HepG2 (cell line): ENCODE data around the gene RBP5. TPM values are rescaled to one million over a fixed set of nuclear protein-coding genes. Genes with fewer than 3 reads are reported as not detected.

Experiments
- ATAC-seq: fragments of 200-7000 bp; cut with Tn5 transposase; 3 replicates; pipeline ENCODE4 v1.9.1; 2020; ENCODE audit warnings: mild to moderate bottlenecking, moderate library complexity
- BruUV-seq: library from RNA; stranded (reverse); fragments of 400-500 nt; replicated peaks from 2 replicates; lab custom pipeline; 2021; lab: Mats Ljungman, UMichigan
- CTCF ChIA-PET: fragments of 300-600 bp; formaldehyde crosslinking; extraction: SDS; loops from one replicate; lab custom pipeline; 2021; ENCODE audit warnings: low total read pairs, inconsistent platforms, low intra/inter-chr PET ratio; lab: Yijun Ruan, JAX
- POLR2A ChIA-PET: fragments of 350-600 bp; sonication (Branson Sonifier 250); formaldehyde crosslinking; loops from one replicate; lab custom pipeline; 2020; ENCODE audit warnings: antibody characterized with exemption, inconsistent platforms; lab: Yijun Ruan, JAX
- DNase-seq: peaks from one replicate; pipeline ENCODE4 v3.0.0-alpha.2; 2015; ENCODE audit warnings: low spot score
- FAIRE-seq: peaks from 3 replicates; lab custom pipeline; 2011; peaks lifted over from hg19 to GRCh38; lab: Jason Lieb, UNC
- H2AFZ ChIP-seq: one replicate; pipeline ENCODE4 v1.6.1; 2011; ENCODE audit warnings: low read length, inconsistent platforms
- H3K27ac ChIP-seq: fragments of 300-600 bp; 3 replicates; pipeline ENCODE4 v1.8.0; 2011; ENCODE audit warnings: mixed run types, mild to moderate bottlenecking, mixed read lengths, low read length, inconsistent platforms; ENCODE audit not compliant: insufficient read depth; ENCODE audit errors: extremely low read length
- H3K27me3 ChIP-seq, 2 experiments: fragments of 200-600 bp in 1 of 2; 2 replicates in 1 of 2; 3 replicates in 1 of 2; pipeline versions ENCODE4 v1.6.0 to v1.8.0; 2011; ENCODE audit warnings: low read length in 2 of 2, mild to moderate bottlenecking in 2 of 2, moderate library complexity in 2 of 2, inconsistent platforms in 1 of 2; ENCODE audit not compliant: insufficient read depth in 2 of 2, control insufficient read depth in 1 of 2
- H3K36me3 ChIP-seq, 2 experiments: fragments of 200-600 bp in 1 of 2; replicated peaks in 1 of 2; 2 replicates in 1 of 2; 3 replicates in 1 of 2; pipeline versions ENCODE4 v1.5.1 to v1.8.0; 2011; ENCODE audit warnings: low read length in 2 of 2, inconsistent platforms in 1 of 2; ENCODE audit not compliant: insufficient read depth in 2 of 2, control insufficient read depth in 1 of 2
- H3K4me1 ChIP-seq: 2 replicates; pipeline ENCODE4 v1.5.1; 2012; ENCODE audit warnings: low read length, inconsistent platforms; ENCODE audit not compliant: insufficient read depth
- H3K4me2 ChIP-seq: 2 replicates; pipeline ENCODE4 v1.6.0; 2011; ENCODE audit warnings: low read depth, low read length, inconsistent platforms
- H3K4me3 ChIP-seq, 3 experiments: fragments of 200-600 bp in 1 of 3; sonication (generic), shearing (Covaris generic) in 1 of 3; replicated peaks in 1 of 3; 2 replicates each; pipeline ENCODE4 v1.5.1; 2011 to 2016; ENCODE audit warnings: low read length in 3 of 3, inconsistent platforms in 2 of 3, low read depth in 2 of 3, mild to moderate bottlenecking in 2 of 3, control low read depth in 1 of 3, mixed read lengths in 1 of 3; ENCODE audit not compliant: insufficient read depth in 1 of 3
- H3K79me2 ChIP-seq: one replicate; pipeline ENCODE4 v1.6.1; 2011; ENCODE audit warnings: low read length, inconsistent platforms; ENCODE audit not compliant: insufficient read depth
- H3K9ac ChIP-seq: 2 replicates; pipeline ENCODE4 v1.6.0; 2011; ENCODE audit warnings: mild to moderate bottlenecking, low read depth, low read length, inconsistent platforms; ENCODE audit not compliant: insufficient read depth
- H3K9me3 ChIP-seq: 2 replicates; pipeline ENCODE4 v1.5.1; 2012; ENCODE audit warnings: mild to moderate bottlenecking, low read length
- H4K20me1 ChIP-seq: 2 replicates; pipeline ENCODE4 v1.6.0; 2011; ENCODE audit warnings: inconsistent platforms, mild to moderate bottlenecking, low read length, moderate library complexity; ENCODE audit not compliant: insufficient read depth
- CEBPB ChIP-seq: IDR thresholded peaks from 2 replicates; pipeline ENCODE4 v1.6.1; 2011; ENCODE audit warnings: low read depth, low read length, improper control_type of control experiment, borderline replicate concordance
- DRAP1 ChIP-seq: IDR thresholded peaks from 2 replicates; pipeline ENCODE4 v1.6.1; 2016; ENCODE audit warnings: missing genetic modification reagents, missing compliant biosample characterization
- HNF1A ChIP-seq, 2 experiments: sonication (generic) in 1 of 2; formaldehyde crosslinking in 1 of 2; IDR thresholded peaks; 2 replicates each; pipeline versions ENCODE4 v1.4.0 to v1.6.1; 2016 to 2020; ENCODE audit warnings: borderline replicate concordance in 1 of 2, low read depth in 1 of 2, mild to moderate bottlenecking in 1 of 2, missing genetic modification reagents in 1 of 2
- ZBTB8A ChIP-seq: sonication (generic); formaldehyde crosslinking; IDR thresholded peaks from 2 replicates; pipeline ENCODE4 v1.4.0; 2020; ENCODE audit warnings: mild to moderate bottlenecking, low read depth, missing genetic modification reagents, borderline replicate concordance
- ZNF772 ChIP-seq: sonication (generic); formaldehyde crosslinking; IDR thresholded peaks from 2 replicates; pipeline ENCODE4 v1.5.0; 2020; ENCODE audit warnings: mild to moderate bottlenecking, missing genetic modification reagents
- ZUFSP ChIP-seq: sonication (generic); formaldehyde crosslinking; IDR thresholded peaks from 2 replicates; pipeline ENCODE4 v1.9.0; 2021; ENCODE audit warnings: missing genetic modification reagents, mild to moderate bottlenecking, borderline replicate concordance
- WGBS: methylation state at CpG from one replicate; pipeline ENCODE4 v1.1.6; 2017; ENCODE audit warnings: low lambda C conversion rate; 5-methylcytosine and 5-hydroxymethylcytosine counted together
- in situ Hi-C: cut with HindIII; loops from 2 replicates; pipeline ENCODE4 v1.10.0; 2017; ENCODE audit warnings: low pct_unique_long_range_greater_than_20kb; ENCODE audit not compliant: extremely low pct_ligation_motif_present
- intact Hi-C: fragments of 100-400 bp; cut with micrococcal nuclease; formaldehyde crosslinking; loops from one replicate; pipeline ENCODE4 v1.10.0; 2022; ENCODE audit not compliant: unreplicated experiment
- polyA plus RNA-seq, 8 experiments: library from polyadenylated mRNA; depleted of rRNA in 3 of 8; stranded (reverse) in 7 of 8; unstranded in 1 of 8; fragments of >200 nt; fragmentation: Illumina TruSeq in 4 of 8; extraction: Trizol in 4 of 8; gene quantifications; 2 replicates each; pipeline versions ENCODE4 v1.2.1 to v1.2.3, GENCODE V29; 2011 to 2016; ENCODE audit warnings: low read depth in 4 of 8, missing spikeins in 1 of 8, mixed read lengths in 1 of 8; ENCODE audit not compliant: insufficient read depth in 1 of 8
- total RNA-seq, 5 experiments: library from RNA; depleted of rRNA; stranded (reverse); fragments of >200 nt; fragmentation: Illumina TruSeq; extraction: Trizol; gene quantifications; 2 replicates each; pipeline ENCODE4 v1.2.3, GENCODE V29; 2016; ENCODE audit warnings: low read depth in 1 of 5
- TF ChIP-seq, protein P1 (sequence below): IDR thresholded peaks from 2 replicates; pipeline ENCODE4 v1.4.0; 2020; ENCODE audit warnings: mild to moderate bottlenecking, missing genetic modification reagents
- TF ChIP-seq, protein P2 (sequence below): sonication (generic); formaldehyde crosslinking; IDR thresholded peaks from 2 replicates; pipeline ENCODE4 v1.8.1; 2023; ENCODE audit warnings: missing genetic modification reagents, inconsistent platforms, borderline replicate concordance

Gene RBP5
- total and polyA plus RNA-seq, 2 of the 13 experiments (the other 11 are each of a cell fraction or from before 2014, with no cell fraction given) = 13.8 to 19.8 TPM

GRCh38 chr12:7130701-7131501, 2.2 kb upstream of the RBP5 start:
- Histone ChIP-seq H3K4me2 (peak overlapping the region; percentile 96), H2AFZ (no peak overlapping the region), H3K27ac (peak overlapping the region; percentile 92), H3K4me1 (peaks cover 52% of the 10 kb centered on the region), H3K27me3 (no peaks in the 10 kb centered on the region; a peak in 1 of 5 replicates), H3K36me3 (peaks cover 8 to 30% of the 10 kb centered on the region in 2 experiments; a peak in 4 of 5 replicates), H3K9me3 (no peaks in the 10 kb centered on the region), H4K20me1 (peaks cover 12% of the 10 kb centered on the region), H3K79me2 (peaks cover 27% of the 10 kb centered on the region), H3K9ac (peak overlapping the region; percentile 75), H3K4me3 (peak overlapping the region; percentile 76 to 92 (median 88))
- DNase-seq = no peak
- WGBS = 3% methylated on average over 26 of the region's 32 CpGs
- CTCF ChIA-PET = no interaction called here
- POLR2A ChIA-PET = interaction anchor here (0.7 to 2.1 kb wide), 6 partner anchors 8 to 187 kb away, joined by 3 to 8 read pairs (median 6); partner anchors contain the start of genes C12orf57 and RNU7-1
- no TSS peak for BruUV-seq
- in situ Hi-C loops (loop anchor here (5.0 kb wide), 1 partner anchor 56 kb away; the partner anchor contains the start of gene PEX5), intact Hi-C loops (loop anchor here (1.0 kb wide), 1 partner anchor 71 kb away; the partner anchor contains the start of gene C1S)
- peak; percentile 59 for FAIRE-seq
- peak; percentile 56 for ATAC-seq
- TF ChIP-seq CEBPB (no peak), ZNF772 (CRISPR knock-in tag) (no peak; the same call in 1 of the 2 replicates), HNF1A (IDR thresholded peaks at IDR 0.05; ENCODE audit: low read depth) (no peak), HNF1A (CRISPR knock-in tag; IDR thresholded peaks at IDR 0.05; ENCODE audit: borderline replicate concordance) (0 out of 2 replicates have a peak, but pooled peaks have one; percentile 34), ZBTB8A (CRISPR knock-in tag) (no peak), DRAP1 (no peak), ZUFSP (CRISPR knock-in tag) (no peak)
- TF ChIP-seq, protein P1, sequence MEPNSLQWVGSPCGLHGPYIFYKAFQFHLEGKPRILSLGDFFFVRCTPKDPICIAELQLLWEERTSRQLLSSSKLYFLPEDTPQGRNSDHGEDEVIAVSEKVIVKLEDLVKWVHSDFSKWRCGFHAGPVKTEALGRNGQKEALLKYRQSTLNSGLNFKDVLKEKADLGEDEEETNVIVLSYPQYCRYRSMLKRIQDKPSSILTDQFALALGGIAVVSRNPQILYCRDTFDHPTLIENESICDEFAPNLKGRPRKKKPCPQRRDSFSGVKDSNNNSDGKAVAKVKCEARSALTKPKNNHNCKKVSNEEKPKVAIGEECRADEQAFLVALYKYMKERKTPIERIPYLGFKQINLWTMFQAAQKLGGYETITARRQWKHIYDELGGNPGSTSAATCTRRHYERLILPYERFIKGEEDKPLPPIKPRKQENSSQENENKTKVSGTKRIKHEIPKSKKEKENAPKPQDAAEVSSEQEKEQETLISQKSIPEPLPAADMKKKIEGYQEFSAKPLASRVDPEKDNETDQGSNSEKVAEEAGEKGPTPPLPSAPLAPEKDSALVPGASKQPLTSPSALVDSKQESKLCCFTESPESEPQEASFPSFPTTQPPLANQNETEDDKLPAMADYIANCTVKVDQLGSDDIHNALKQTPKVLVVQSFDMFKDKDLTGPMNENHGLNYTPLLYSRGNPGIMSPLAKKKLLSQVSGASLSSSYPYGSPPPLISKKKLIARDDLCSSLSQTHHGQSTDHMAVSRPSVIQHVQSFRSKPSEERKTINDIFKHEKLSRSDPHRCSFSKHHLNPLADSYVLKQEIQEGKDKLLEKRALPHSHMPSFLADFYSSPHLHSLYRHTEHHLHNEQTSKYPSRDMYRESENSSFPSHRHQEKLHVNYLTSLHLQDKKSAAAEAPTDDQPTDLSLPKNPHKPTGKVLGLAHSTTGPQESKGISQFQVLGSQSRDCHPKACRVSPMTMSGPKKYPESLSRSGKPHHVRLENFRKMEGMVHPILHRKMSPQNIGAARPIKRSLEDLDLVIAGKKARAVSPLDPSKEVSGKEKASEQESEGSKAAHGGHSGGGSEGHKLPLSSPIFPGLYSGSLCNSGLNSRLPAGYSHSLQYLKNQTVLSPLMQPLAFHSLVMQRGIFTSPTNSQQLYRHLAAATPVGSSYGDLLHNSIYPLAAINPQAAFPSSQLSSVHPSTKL = no peak
- TF ChIP-seq, protein P2, sequence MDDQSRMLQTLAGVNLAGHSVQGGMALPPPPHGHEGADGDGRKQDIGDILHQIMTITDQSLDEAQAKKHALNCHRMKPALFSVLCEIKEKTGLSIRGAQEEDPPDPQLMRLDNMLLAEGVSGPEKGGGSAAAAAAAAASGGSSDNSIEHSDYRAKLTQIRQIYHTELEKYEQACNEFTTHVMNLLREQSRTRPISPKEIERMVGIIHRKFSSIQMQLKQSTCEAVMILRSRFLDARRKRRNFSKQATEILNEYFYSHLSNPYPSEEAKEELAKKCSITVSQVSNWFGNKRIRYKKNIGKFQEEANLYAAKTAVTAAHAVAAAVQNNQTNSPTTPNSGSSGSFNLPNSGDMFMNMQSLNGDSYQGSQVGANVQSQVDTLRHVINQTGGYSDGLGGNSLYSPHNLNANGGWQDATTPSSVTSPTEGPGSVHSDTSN (CRISPR knock-in tag) = no peak
